Heart left ventricle (tissue), 16 donors: Measurements from ENCODE around the gene TTLL10. TPM values are rescaled to one million over a fixed set of nuclear protein-coding genes. Genes with fewer than 3 reads are reported as not detected.

Experiments
- ATAC-seq, 4 donors: fragments of 200-7000 bp; cut with Tn5 transposase; one replicate each; pipeline ENCODE4 v1.9.1; 2020 to 2022; ENCODE audit warnings: moderate library complexity in 4 of 4, mild to moderate bottlenecking in 3 of 4, moderate number of reproducible peaks in 1 of 4
- DNase-seq, 5 donors: peaks; one replicate each; pipeline ENCODE4 v3.0.0-alpha.2; 2020
- H3K27ac ChIP-seq, 12 donors: fragments of 200-600 bp; sonication (generic) in 4 of 12; one replicate each; pipeline versions ENCODE4 v1.5.0 to v1.8.0; 2016 to 2022; ENCODE audit warnings: mild to moderate bottlenecking in 2 of 12
- H3K27me3 ChIP-seq, 9 donors: fragments of 200-600 bp; sonication (generic) in 2 of 9; one replicate each; pipeline versions ENCODE4 v1.5.1 to v1.8.0; 2016 to 2022; ENCODE audit warnings: mild to moderate bottlenecking in 3 of 9
- H3K36me3 ChIP-seq, 9 donors: fragments of 200-600 bp; sonication (generic) in 2 of 9; one replicate each; pipeline versions ENCODE4 v1.5.0 to v1.8.0; 2018 to 2022; ENCODE audit warnings: mild to moderate bottlenecking in 2 of 9
- H3K4me1 ChIP-seq, 12 donors: fragments of 200-600 bp; sonication (generic) in 4 of 12; one replicate each; pipeline versions ENCODE4 v1.5.0 to v1.8.0; 2016 to 2022; ENCODE audit warnings: mild to moderate bottlenecking in 3 of 12
- H3K4me3 ChIP-seq, 12 donors: fragments of 200-600 bp; sonication (generic) in 4 of 12; one replicate each; pipeline versions ENCODE4 v1.5.0 to v1.8.0; 2017 to 2022; ENCODE audit warnings: mild to moderate bottlenecking in 9 of 12, moderate library complexity in 4 of 12
- H3K9me3 ChIP-seq, 12 donors: fragments of 200-600 bp; sonication (generic) in 4 of 12; one replicate each; pipeline versions ENCODE4 v1.5.0 to v1.8.0; 2016 to 2022; ENCODE audit warnings: mild to moderate bottlenecking in 1 of 12
- POLR2A ChIP-seq, 2 donors: fragments of 450-650 bp; IDR thresholded peaks; one replicate each; pipeline ENCODE4 v1.6.1; 2017; ENCODE audit warnings: antibody characterized with exemption in 2 of 2, mild to moderate bottlenecking in 2 of 2, moderate library complexity in 2 of 2
- WGBS, 4 donors: extraction: QIAGEN DNeasy Blood & Tissue Kit in 2 of 4; methylation state at CpG; one replicate each; pipeline versions ENCODE4 v1.1.5 to v1.1.7; 2013 to 2018; 5-methylcytosine and 5-hydroxymethylcytosine counted together
- intact Hi-C, 10 donors: fragments of 100-400 bp; cut with DNase I; formaldehyde crosslinking; loops; one replicate each; pipeline versions ENCODE4 v1.11.1 to v1.14.2; 2022
- polyA plus RNA-seq, 2 donors: library from polyadenylated mRNA; stranded (reverse); fragments of 200-250 nt; gene quantifications; one replicate each; pipeline ENCODE4 v1.2.3, GENCODE V29; 2013
- total RNA-seq, 9 donors: library from RNA; depleted of rRNA in 2 of 9; stranded (reverse); fragments of >200 nt in 2 of 9; fragmentation: NEBNext Ultra II Directional in 3 of 9; extraction: Animal tissue kit (Norgen Biotek cat#: 25700) in 3 of 9; gene quantifications; one replicate each; pipeline versions ENCODE4 v1.1.0 to v1.2.4, GENCODE V29; 2016 to 2023
- TF ChIP-seq, protein P1 (sequence below), 12 donors: fragments of 200-600 bp; sonication (generic) in 4 of 12; IDR thresholded peaks; one replicate each; pipeline versions ENCODE4 v1.5.0 to v1.8.0; 2018 to 2022; ENCODE audit warnings: antibody characterized with exemption in 12 of 12, mild to moderate bottlenecking in 5 of 12
- donor health status: ischemic (EF 13 %, LVEDD 7.1; RV severe dilation, severe dysfunction).
- donor health status: healthy with polysubstance abuse.
- donor health status: DM: no; HTN: yes; CAD: no.
- donor health status: DM: no; HTN: no; CAD: no.
- donor health status: ischemic (EF 25% LVEDD 6.9; RV normal size, moderate dysfunction).
- donor health status: ischemic (EF 25% LVEDD 5.7; RV mildly dilated, moderate dysfunction).
- donor health status: healthy.
- donor health status: DM: yes; HTN: yes; CAD: no.
- donor health status: ischemic (EF 35%, LVEDD 5.7; RV mildly dilated, moderate dysfunction).
- donor health status: nonischemic (EF 11% LVEDD 7.7; RV severe dilation, severe dysfunction).
- donor health status: DM: yes; HTN: yes; CAD: no.
- donor health status: PGD.
- donor health status: ischemic (EF 29% LVEDD 5.4; RV normal size, mild dysfunction).
- donor health status: nonischemic (EF 23%, LVEDD 6.1; RV moderate dilation, normal function).

Gene TTLL10
- total and polyA plus RNA-seq, 11 donors = 0.03 to 0.53 (median 0.21) TPM; not detected in 4

DNA sequence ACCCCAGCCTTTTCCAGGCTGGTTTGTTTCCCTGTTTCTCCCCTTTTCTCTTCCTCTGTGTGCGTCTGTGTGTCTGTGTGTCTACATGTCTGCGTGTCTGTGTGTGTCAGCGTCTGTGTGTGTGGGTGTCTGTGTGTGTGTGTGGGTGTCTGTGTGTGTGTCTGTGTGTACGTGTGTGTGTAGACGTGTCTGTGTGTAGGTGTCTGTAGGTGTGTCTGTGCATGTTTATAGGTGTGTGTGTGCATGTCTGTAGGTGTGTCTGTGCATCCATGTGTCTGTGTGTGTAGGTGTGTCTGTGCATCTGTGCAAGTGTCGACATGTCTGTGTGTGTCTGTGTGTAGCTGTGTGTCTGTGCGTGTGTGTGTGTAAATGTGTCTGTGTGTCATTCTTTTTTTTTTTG lies 3.3 kb downstream of the TTLL10 start:
- 77 to 82% (median 77%) methylated on average over 7 of the region's 7 CpGs for WGBS, 4 donors
- DNase-seq (peak in 1 of 5 donors; percentile 7), ATAC-seq (no peak)
- Histone ChIP-seq H3K4me3 (no peak overlapping the region), H3K9me3 (no peaks in the 10 kb centered on the region), H3K27me3 (peaks cover 24 to 81% (median 43%) of the 10 kb centered on the region in 9 donors), H3K27ac (no peak overlapping the region), H3K36me3 (no peaks in the 10 kb centered on the region), H3K4me1 (peaks cover 0 to 10% (median 0%) of the 10 kb centered on the region in 12 donors)
- no peak for TF ChIP-seq POLR2A (IDR thresholded peaks at IDR 0.05)
- TF ChIP-seq, protein P1, sequence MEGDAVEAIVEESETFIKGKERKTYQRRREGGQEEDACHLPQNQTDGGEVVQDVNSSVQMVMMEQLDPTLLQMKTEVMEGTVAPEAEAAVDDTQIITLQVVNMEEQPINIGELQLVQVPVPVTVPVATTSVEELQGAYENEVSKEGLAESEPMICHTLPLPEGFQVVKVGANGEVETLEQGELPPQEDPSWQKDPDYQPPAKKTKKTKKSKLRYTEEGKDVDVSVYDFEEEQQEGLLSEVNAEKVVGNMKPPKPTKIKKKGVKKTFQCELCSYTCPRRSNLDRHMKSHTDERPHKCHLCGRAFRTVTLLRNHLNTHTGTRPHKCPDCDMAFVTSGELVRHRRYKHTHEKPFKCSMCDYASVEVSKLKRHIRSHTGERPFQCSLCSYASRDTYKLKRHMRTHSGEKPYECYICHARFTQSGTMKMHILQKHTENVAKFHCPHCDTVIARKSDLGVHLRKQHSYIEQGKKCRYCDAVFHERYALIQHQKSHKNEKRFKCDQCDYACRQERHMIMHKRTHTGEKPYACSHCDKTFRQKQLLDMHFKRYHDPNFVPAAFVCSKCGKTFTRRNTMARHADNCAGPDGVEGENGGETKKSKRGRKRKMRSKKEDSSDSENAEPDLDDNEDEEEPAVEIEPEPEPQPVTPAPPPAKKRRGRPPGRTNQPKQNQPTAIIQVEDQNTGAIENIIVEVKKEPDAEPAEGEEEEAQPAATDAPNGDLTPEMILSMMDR (IDR thresholded peaks at IDR 0.05) = no peak
- intact Hi-C loops = no loop called here

- TF ChIP-seq POLR2A (IDR thresholded peaks at IDR 0.05) = no peak
These were observed 3.9 kb downstream of the TTLL10 start for GRCh38 chr1:1177452-1178206.

GRCh38 chr1:1178794-1179331 lies 5.2 kb downstream of the TTLL10 start:
- intact Hi-C loops = no loop called here
- DNase-seq (peak in 4 of 5 donors; percentile 4 to 48 (median 10)), ATAC-seq (no peak)
- Histone ChIP-seq H3K4me3 (no peak overlapping the region), H3K27ac (no peak overlapping the region), H3K27me3 (peaks cover 5 to 62% (median 30%) of the 10 kb centered on the region in 9 donors), H3K36me3 (no peaks in the 10 kb centered on the region), H3K4me1 (peaks cover 0 to 17% (median 0%) of the 10 kb centered on the region in 12 donors), H3K9me3 (no peaks in the 10 kb centered on the region)
- no peak for TF ChIP-seq POLR2A (IDR thresholded peaks at IDR 0.05)
- TF ChIP-seq, protein P1 (IDR thresholded peaks at IDR 0.05) = no peak
- 79 to 88% (median 84%) methylated on average over 16 to 32 of the region's 32 CpGs for WGBS, 4 donors

More at GRCh38 chr1:1177452-1178206, 3.9 kb downstream of the TTLL10 start:
- H3K36me3 ChIP-seq = no peaks in the 10 kb centered on the region
- peaks cover 0 to 17% (median 0%) of the 10 kb centered on the region in 12 donors for H3K4me1 ChIP-seq
- no peak overlapping the region for H3K4me3 ChIP-seq
- DNase-seq (peak in 3 of 5 donors; percentile 3 to 51 (median 13)), ATAC-seq (no peak)
- WGBS, 4 donors = 78 to 82% (median 80%) methylated on average over 20 to 21 of the region's 21 CpGs
- H3K27ac ChIP-seq = no peak overlapping the region
- intact Hi-C loops = no loop called here
- no peaks in the 10 kb centered on the region for H3K9me3 ChIP-seq
- peaks cover 17 to 74% (median 42%) of the 10 kb centered on the region in 9 donors for H3K27me3 ChIP-seq

DNA sequence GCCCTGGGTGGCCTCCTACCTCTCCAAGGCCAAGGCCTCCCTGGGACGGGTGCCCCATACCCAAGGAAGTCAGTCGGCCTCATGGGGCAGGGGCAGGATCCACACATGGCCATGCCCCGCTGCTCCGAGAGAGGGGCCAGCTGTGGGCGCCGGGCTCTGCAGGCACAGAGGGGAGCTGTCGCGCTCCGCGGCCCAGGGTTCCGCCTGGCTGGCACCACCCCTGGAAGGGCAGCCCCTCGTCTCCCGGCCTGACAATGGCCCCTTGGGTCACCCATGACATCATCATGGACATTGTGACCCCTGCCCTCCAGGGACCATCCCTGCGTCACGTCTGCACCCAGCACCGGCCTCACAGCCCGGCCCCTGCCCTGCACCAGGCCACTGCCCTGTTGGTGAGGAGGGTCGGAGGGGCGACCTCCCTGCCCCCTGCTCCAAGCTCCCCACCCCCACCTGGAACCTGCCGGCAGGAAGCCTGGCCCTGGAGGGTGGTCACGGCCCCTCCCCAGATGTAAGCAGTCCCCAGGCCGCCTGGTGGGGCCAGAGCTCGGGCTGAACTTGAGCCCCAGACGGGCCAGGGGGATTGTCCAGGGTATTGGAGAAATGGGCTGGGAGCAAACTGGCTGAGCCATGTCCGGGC lies 5.8 kb downstream of the TTLL10 start:
- intact Hi-C loops = no loop called here
- 78 to 96% (median 82%) methylated on average over 11 to 25 of the region's 25 CpGs for WGBS, 4 donors

More for the DNA sequence above, 5.8 kb downstream of the TTLL10 start:
- no peak overlapping the region for H3K27ac ChIP-seq
- no peaks in the 10 kb centered on the region for H3K36me3 ChIP-seq
- H3K4me3 ChIP-seq = no peak overlapping the region
- TF ChIP-seq, protein P1 (IDR thresholded peaks at IDR 0.05) = no peak
- no peak for TF ChIP-seq POLR2A (IDR thresholded peaks at IDR 0.05)
- H3K27me3 ChIP-seq = peaks cover 0 to 56% (median 25%) of the 10 kb centered on the region in 9 donors
- H3K9me3 ChIP-seq = no peaks in the 10 kb centered on the region
- peak in 4 of 5 donors; percentile 6 to 53 (median 22) for DNase-seq
- ATAC-seq = no peak
- H3K4me1 ChIP-seq = peaks cover 0 to 14% (median 0%) of the 10 kb centered on the region in 12 donors
